Activated naive CD8-positive, alpha-beta T cell treated with anti-CD3 and anti-CD28 coated beads for 36 hours (primary cell): ENCODE measurements around the gene THSD4. TPM values are rescaled to one million over a fixed set of nuclear protein-coding genes. Genes with fewer than 3 reads are reported as not detected.

ENCODE experiments used
- DNase-seq: peaks from one replicate; pipeline ENCODE4 v3.0.0; 2021
- H3K27ac Mint-ChIP-seq: one replicate; pipeline ENCODE4 v1.8.0; 2022; ENCODE audit warnings: mild to moderate bottlenecking, moderate library complexity, mixed read lengths
- H3K27me3 Mint-ChIP-seq: one replicate; pipeline ENCODE4 v1.8.0; 2022; ENCODE audit warnings: mild to moderate bottlenecking, mixed read lengths
- H3K36me3 Mint-ChIP-seq: one replicate; pipeline ENCODE4 v1.8.0; 2021; ENCODE audit warnings: mild to moderate bottlenecking, mixed read lengths
- H3K4me1 Mint-ChIP-seq: one replicate; pipeline ENCODE4 v1.8.0; 2021; ENCODE audit warnings: mixed read lengths
- H3K4me3 Mint-ChIP-seq: one replicate; pipeline ENCODE4 v1.8.0; 2022; ENCODE audit warnings: mild to moderate bottlenecking, moderate library complexity, mixed read lengths
- H3K9me3 Mint-ChIP-seq: one replicate; pipeline ENCODE4 v1.8.0; 2022; ENCODE audit warnings: mixed read lengths
- total RNA-seq, 2 experiments: library from RNA; stranded (reverse); gene quantifications; one replicate each; pipeline ENCODE4 v1.2.3, GENCODE V29; 2021

THSD4 gene
- total RNA-seq = not detected

- Mint-ChIP-seq H3K27ac (no peak within 1 kb of the TSS), H3K4me3 (peak within 1 kb of the TSS; percentile 64), H3K36me3 (no peaks in the 10 kb centered on the region), H3K27me3 (peaks cover 58% of the 10 kb centered on the region), H3K4me1 (peaks cover 5% of the 10 kb centered on the region), H3K9me3 (no peaks in the 10 kb centered on the region)
- DNase-seq = peak; percentile 72
Measured at GRCh38 chr15:71114887-71115566, at the start of gene THSD4. Gene THSD4, plus strand, starts transcription at chr15:71115471.

DNA sequence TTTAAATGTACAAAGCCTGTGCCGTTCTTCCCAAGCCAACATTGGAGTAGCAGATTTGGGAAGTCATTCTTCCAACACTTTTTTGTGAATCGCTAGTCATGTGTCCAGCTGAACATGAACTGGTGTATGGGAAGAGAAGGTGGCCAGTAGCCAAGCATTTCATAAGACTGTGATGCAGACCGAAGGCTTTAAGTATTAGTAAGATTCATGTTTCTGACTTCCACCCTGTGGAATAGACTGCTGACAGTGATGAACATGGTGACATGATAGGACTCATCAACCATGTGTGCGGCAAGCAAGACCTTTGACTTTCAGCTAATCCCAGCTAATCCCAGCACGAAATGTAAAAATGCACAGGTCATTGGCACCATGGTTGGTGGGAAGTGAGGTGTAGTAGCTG, 48.3 kb upstream of the THSD4 start:
- Mint-ChIP-seq H3K36me3 (no peaks in the 10 kb centered on the region), H3K4me3 (no peak overlapping the region), H3K27ac (no peak overlapping the region), H3K27me3 (peaks cover 21% of the 10 kb centered on the region), H3K4me1 (no peaks in the 10 kb centered on the region), H3K9me3 (no peaks in the 10 kb centered on the region)
- no peak for DNase-seq

GRCh38 chr15:71069693-71070092, 45.6 kb upstream of the THSD4 start:
- H3K4me3 Mint-ChIP-seq = no peak overlapping the region
- H3K9me3 Mint-ChIP-seq = no peaks in the 10 kb centered on the region
- H3K36me3 Mint-ChIP-seq = no peaks in the 10 kb centered on the region
- H3K27ac Mint-ChIP-seq = no peak overlapping the region
- no peaks in the 10 kb centered on the region for H3K4me1 Mint-ChIP-seq
- H3K27me3 Mint-ChIP-seq = peaks cover 21% of the 10 kb centered on the region
- DNase-seq = no peak

DNA sequence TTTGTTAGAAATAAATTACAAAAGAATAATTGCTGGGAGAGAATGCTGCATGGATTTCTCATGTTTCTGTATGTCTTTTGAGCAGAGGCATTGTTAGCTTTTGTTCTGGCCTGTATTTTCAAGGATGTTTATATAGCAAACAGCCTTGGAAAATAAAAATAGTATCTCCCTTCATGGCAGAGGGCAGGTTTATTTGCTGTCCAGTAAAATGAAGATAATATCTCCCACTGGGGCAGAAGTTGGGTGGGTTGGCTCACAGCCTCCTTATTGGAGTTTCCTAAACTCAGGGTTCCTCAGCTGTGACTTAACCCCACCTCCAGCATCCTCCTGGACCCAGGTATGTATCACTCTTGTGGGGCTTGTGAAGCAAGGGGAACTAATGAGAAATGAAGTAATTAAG, 43.7 kb upstream of the THSD4 start:
- peaks cover 17% of the 10 kb centered on the region for H3K27me3 Mint-ChIP-seq
- no peaks in the 10 kb centered on the region for H3K36me3 Mint-ChIP-seq
- no peaks in the 10 kb centered on the region for H3K9me3 Mint-ChIP-seq
- no peak overlapping the region for H3K27ac Mint-ChIP-seq
- no peak for DNase-seq
- H3K4me3 Mint-ChIP-seq = no peak overlapping the region
- no peaks in the 10 kb centered on the region for H3K4me1 Mint-ChIP-seq

DNA sequence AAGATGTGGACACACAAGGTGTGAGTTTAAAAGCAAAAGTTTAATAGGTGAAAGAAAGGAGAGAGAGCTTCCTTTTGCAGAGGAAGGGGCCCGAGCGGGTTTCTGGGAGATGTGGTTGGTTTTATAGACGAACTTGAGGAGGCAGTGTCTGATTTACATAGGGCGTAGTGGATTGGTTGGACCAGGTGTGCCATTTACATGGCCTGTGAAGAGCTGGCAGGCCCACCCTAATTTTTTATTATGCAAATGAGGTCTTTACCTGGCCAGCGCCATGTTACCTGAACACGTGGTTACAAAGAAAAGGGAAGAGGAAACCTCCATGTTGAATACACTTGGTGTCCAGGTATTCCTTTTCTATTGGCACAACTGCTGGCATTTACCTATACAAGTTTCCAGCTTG, 42.8 kb upstream of the THSD4 start:
- no peak overlapping the region for H3K4me3 Mint-ChIP-seq
- no peaks in the 10 kb centered on the region for H3K4me1 Mint-ChIP-seq
- no peak for DNase-seq
- H3K9me3 Mint-ChIP-seq = no peaks in the 10 kb centered on the region
- no peaks in the 10 kb centered on the region for H3K36me3 Mint-ChIP-seq
- no peak overlapping the region for H3K27ac Mint-ChIP-seq
- H3K27me3 Mint-ChIP-seq = peaks cover 16% of the 10 kb centered on the region

GRCh38 chr15:71078506-71079207, 36.6 kb upstream of the THSD4 start:
- Mint-ChIP-seq H3K4me3 (no peak overlapping the region), H3K27me3 (peaks cover 28% of the 10 kb centered on the region), H3K4me1 (no peaks in the 10 kb centered on the region), H3K9me3 (no peaks in the 10 kb centered on the region), H3K27ac (no peak overlapping the region), H3K36me3 (no peaks in the 10 kb centered on the region)
- no peak for DNase-seq

DNA sequence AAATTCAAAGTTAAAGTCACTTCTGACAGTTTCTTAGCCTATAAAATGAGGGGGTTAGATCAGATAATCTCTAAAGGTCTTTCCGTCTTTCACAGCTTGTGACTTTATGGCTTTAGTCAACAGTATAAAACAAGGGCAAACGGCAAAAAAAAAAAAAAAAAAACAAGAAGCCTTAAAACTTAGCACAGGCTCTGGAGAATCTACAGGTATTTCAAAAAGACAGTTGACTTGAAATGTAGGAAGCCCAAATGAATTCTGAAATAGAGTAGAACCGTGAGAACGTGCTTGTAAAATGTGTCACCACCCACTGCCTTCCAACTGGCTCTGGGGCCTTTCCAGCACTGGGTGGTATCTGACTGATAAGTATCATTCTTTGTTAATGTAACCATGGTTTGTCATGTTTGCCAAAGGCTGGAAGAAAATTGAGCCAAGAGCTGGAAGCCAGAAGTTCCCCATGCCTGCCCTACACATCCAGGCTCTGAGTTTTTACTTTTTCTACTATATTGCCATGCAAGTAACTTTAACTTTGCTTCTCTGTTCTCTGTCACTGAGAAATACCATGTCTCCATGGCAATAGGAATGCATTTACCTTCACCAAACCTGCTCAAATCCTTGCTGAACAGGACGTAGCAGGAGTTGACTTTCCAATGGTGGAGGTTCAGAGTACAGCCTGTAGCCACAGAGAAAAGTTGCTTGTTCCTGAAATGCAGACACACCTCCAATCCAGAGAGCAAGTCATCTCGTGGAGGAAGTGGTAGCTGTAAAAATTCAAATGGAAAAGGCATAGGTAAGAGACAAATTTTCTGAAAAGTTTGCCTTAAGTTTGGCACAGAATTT, 35.8 kb upstream of the THSD4 start:
- H3K4me1 Mint-ChIP-seq = no peaks in the 10 kb centered on the region
- no peak overlapping the region for H3K27ac Mint-ChIP-seq
- H3K27me3 Mint-ChIP-seq = peaks cover 30% of the 10 kb centered on the region
- H3K4me3 Mint-ChIP-seq = no peak overlapping the region
- H3K36me3 Mint-ChIP-seq = no peaks in the 10 kb centered on the region
- H3K9me3 Mint-ChIP-seq = no peaks in the 10 kb centered on the region
- DNase-seq = no peak

DNA sequence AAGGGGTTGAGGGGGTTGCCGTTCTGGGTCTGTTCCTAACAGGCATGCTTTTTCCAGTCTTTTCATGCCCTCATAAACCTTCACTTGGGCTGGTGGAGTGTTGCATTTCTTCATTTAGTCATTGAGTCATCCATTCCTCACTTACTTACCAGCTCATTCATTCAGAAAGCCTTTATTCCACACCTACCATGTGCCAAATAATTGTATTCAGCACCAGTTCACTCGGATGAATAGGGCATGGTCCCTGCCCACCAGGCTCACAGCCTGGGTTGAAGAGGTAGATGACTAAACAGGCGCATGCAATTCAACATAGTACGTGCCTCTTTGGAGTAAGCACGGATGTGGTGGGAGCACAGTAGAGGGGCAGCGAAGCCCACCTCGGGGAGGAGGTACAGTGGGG, 35.1 kb upstream of the THSD4 start:
- no peaks in the 10 kb centered on the region for H3K9me3 Mint-ChIP-seq
- H3K27me3 Mint-ChIP-seq = peaks cover 37% of the 10 kb centered on the region
- no peak for DNase-seq
- no peaks in the 10 kb centered on the region for H3K4me1 Mint-ChIP-seq
- H3K4me3 Mint-ChIP-seq = no peak overlapping the region
- no peaks in the 10 kb centered on the region for H3K36me3 Mint-ChIP-seq
- no peak overlapping the region for H3K27ac Mint-ChIP-seq

GRCh38 chr15:71080705-71081104, 34.6 kb upstream of the THSD4 start:
- Mint-ChIP-seq H3K4me3 (no peak overlapping the region), H3K36me3 (no peaks in the 10 kb centered on the region), H3K4me1 (no peaks in the 10 kb centered on the region), H3K9me3 (no peaks in the 10 kb centered on the region), H3K27me3 (peaks cover 43% of the 10 kb centered on the region), H3K27ac (no peak overlapping the region)
- DNase-seq = no peak

- H3K4me1 Mint-ChIP-seq = no peaks in the 10 kb centered on the region
- no peak overlapping the region for H3K4me3 Mint-ChIP-seq
- peaks cover 57% of the 10 kb centered on the region for H3K27me3 Mint-ChIP-seq
- no peak overlapping the region for H3K27ac Mint-ChIP-seq
- no peaks in the 10 kb centered on the region for H3K36me3 Mint-ChIP-seq
- no peak for DNase-seq
- H3K9me3 Mint-ChIP-seq = no peaks in the 10 kb centered on the region
Measured at GRCh38 chr15:71082803-71083202, 32.5 kb upstream of the THSD4 start.

GRCh38 chr15:71083349-71083748, 31.9 kb upstream of the THSD4 start:
- Mint-ChIP-seq H3K27ac (no peak overlapping the region), H3K4me3 (no peak overlapping the region), H3K27me3 (peaks cover 55% of the 10 kb centered on the region), H3K4me1 (no peaks in the 10 kb centered on the region), H3K36me3 (no peaks in the 10 kb centered on the region), H3K9me3 (no peaks in the 10 kb centered on the region)
- no peak for DNase-seq

- H3K36me3 Mint-ChIP-seq = no peaks in the 10 kb centered on the region
- no peak for DNase-seq
- no peak overlapping the region for H3K27ac Mint-ChIP-seq
- H3K27me3 Mint-ChIP-seq = peaks cover 53% of the 10 kb centered on the region
- no peaks in the 10 kb centered on the region for H3K4me1 Mint-ChIP-seq
- no peaks in the 10 kb centered on the region for H3K9me3 Mint-ChIP-seq
- H3K4me3 Mint-ChIP-seq = no peak overlapping the region
Measured at GRCh38 chr15:71084264-71084663, 31.0 kb upstream of the THSD4 start.

DNA sequence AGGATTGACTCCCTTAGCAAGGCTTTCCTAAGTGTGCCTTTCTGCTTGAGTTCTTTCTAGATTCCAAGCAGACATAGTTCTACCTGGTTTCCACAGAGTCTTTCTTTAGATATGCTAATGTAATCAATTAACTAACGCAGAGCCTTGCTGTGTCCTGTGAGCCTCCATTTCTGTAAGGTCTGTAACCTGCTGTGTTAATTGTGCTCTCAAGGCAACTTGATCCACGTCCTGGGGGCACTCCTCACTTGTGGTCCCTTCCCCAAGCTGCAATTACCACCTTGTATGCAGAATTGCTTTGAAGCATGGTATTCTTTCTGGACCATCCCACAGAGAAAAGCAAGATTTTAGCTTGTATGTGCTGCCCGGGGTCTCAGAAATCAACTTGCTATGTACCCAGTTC, 29.5 kb upstream of the THSD4 start:
- no peaks in the 10 kb centered on the region for H3K4me1 Mint-ChIP-seq
- no peak for DNase-seq
- no peaks in the 10 kb centered on the region for H3K9me3 Mint-ChIP-seq
- no peaks in the 10 kb centered on the region for H3K36me3 Mint-ChIP-seq
- H3K4me3 Mint-ChIP-seq = no peak overlapping the region
- no peak overlapping the region for H3K27ac Mint-ChIP-seq
- H3K27me3 Mint-ChIP-seq = peaks cover 57% of the 10 kb centered on the region

DNA sequence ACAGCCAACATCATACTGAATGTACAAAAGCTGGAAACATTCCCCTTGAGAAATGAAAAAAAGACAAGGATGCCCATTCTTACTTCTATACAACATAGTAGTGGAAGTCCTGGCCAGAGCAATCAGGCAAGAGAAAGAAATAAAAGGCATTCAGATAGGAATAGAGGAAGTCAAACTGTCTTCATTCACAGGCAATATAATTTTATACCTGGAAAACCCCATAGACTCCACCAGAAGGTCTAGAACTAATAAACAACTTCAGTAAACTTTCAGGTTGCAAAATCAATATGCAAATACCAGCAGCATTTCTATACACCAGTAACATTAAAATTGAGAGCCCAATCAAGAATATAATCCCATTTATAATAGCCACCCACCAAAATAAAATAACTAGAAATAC, 27.1 kb upstream of the THSD4 start:
- no peaks in the 10 kb centered on the region for H3K9me3 Mint-ChIP-seq
- H3K27ac Mint-ChIP-seq = peak overlapping the region; percentile 12
- H3K4me1 Mint-ChIP-seq = no peaks in the 10 kb centered on the region
- no peak for DNase-seq
- peaks cover 41% of the 10 kb centered on the region for H3K27me3 Mint-ChIP-seq
- no peaks in the 10 kb centered on the region for H3K36me3 Mint-ChIP-seq
- no peak overlapping the region for H3K4me3 Mint-ChIP-seq

GRCh38 chr15:71088683-71089082, 26.6 kb upstream of the THSD4 start:
- Mint-ChIP-seq H3K9me3 (peaks cover 1% of the 10 kb centered on the region), H3K27ac (no peak overlapping the region), H3K4me1 (no peaks in the 10 kb centered on the region), H3K27me3 (peaks cover 37% of the 10 kb centered on the region), H3K4me3 (no peak overlapping the region), H3K36me3 (no peaks in the 10 kb centered on the region)
- DNase-seq = no peak
